Middle frontal gyrus (tissue), 1 donor: ENCODE results near the gene CEACAM16.

Source experiments
- DNase-seq: peaks from one replicate; pipeline ENCODE4 v3.0.0-alpha.2; 2015; ENCODE audit warnings: low spot score; ENCODE audit errors: extremely low spot score

The CEACAM16 gene

GRCh38 chr19:44745887-44746600, 47.1 kb downstream of the CEACAM16 start:
- no peak for DNase-seq

GRCh38 chr19:44746616-44746945, 47.6 kb downstream of the CEACAM16 start:
- DNase-seq: no peak

- no peak for DNase-seq
Observed at GRCh38 chr19:44746946-44747738, 48.2 kb downstream of the CEACAM16 start.

- no peak for DNase-seq
Observed at GRCh38 chr19:44747739-44748425, 48.9 kb downstream of the CEACAM16 start.

GRCh38 chr19:44748426-44749254, 49.7 kb downstream of the CEACAM16 start, which contains the start of gene BCL3:
Gene BCL3, plus strand, starts transcription at chr19:44748708. Its CDS starts 83 bp downstream, at chr19:44748791.
- DNase-seq: no peak

- DNase-seq: no peak
Observed at GRCh38 chr19:44749292-44749691, 50.3 kb downstream of the CEACAM16 start.

- no peak for DNase-seq
Observed at GRCh38 chr19:44749994-44750393, 51.0 kb downstream of the CEACAM16 start.

DNA sequence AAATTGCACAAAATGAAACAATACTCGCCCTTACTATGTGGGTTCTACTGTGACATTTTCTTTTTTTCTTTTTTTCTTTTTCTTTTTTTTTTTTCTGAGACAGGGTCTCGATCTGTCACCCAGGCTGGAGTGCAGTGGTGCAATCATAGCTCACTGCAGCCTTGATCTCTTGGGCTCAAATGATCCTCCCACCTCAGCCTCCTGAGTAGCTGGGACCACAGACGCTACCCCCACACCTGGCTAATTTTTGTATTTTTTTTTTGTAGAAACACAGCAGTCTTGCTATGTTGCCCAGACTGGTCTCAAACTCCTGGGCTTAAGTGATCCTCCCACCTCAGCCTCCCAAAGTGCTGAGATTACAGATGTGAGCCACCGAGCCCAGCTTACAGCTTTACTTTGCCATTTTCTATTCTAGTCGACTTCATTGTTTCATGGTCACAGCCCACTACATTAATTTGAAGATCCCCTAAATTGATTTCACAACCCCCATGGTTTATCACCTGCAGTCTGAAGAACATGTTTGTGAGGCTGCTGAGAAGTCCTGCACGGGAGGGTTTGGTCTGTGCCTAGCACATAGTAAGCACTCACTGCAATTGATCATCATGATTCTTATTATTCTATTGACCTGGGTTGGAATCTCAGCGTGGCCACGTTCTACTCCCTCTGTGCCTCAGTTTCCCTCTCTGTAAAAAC, 53.3 kb downstream of the CEACAM16 start:
- DNase-seq: no peak

DNA sequence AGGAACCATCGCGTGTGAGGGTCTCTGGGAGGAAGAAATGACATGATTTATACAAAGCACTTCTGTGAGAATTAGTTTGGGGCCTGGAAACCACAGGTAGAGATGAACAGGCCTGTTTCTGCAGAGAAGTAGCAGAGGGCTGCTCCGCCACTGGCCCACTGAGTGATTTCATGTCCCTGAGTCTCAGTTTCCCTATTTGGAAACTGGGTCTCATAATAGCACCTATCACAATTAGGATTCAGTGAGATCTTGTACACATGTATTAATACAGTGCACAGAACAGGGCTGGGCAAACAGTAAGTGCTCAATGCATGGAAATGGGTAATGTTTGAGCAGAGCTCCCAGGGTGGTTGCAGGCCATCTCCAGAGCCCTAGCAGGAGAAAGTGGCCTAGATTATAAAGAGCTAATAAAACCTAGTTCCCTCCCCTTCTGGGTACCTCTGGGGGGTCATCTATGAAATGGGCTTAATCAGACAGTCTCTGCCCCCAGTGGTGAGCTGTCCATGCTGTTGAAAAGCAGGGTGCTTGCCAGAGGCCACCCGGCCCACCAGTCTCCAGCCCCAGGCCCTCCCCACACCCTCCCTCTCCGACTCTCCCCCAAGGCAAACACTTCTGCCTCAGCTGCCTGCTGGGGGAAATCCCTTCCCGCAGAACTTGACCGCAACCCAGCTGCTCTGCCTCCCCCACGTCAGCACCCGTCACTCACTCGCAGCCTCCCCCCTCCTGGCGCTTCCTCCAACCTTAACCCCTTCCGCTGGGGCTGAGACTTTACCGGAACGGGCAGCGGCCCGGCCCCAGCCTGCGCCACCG, 54.1 kb downstream of the CEACAM16 start:
- no peak for DNase-seq

GRCh38 chr19:44753626-44753931, 54.6 kb downstream of the CEACAM16 start:
- no peak for DNase-seq

DNA sequence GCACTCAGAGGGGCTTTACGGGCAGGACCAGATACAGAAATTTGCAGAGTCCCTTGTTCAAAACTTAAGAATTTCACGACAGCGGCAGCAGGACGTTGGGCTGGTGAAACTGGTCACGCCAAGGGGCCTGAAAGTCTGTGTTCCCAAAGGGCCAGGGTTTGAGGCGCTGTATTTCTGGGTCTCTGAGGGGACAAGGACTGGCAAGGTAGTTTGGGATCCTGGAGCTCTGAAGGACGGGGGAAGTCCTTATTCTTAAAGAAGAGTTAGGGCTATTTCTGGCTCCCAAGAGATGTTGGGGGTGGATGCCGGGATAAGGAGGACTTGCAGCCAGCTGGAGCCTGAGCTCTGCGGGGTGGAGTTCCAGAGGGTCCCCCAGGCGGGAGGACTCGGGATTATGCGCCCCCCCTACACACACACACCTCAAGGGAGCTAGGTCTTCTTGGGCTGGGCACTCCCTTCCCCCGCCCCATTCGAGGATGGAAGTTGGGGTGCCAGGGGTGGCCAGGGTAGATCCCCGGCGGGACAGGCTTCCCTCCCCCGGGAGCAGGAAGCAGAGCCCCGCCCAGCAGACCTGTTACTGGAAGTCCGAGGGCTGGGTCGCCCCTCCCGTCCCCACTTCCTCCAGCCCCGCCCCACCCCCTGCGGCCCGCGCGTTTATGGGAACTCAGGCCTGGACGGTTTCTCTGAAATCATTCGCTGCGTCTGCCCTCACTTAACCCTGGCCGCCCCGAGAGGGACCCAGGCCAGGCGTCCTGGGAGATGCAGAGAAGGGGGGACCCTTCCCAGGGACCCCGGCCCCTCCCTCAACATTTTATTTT, 55.2 kb downstream of the CEACAM16 start:
- no peak for DNase-seq

DNA sequence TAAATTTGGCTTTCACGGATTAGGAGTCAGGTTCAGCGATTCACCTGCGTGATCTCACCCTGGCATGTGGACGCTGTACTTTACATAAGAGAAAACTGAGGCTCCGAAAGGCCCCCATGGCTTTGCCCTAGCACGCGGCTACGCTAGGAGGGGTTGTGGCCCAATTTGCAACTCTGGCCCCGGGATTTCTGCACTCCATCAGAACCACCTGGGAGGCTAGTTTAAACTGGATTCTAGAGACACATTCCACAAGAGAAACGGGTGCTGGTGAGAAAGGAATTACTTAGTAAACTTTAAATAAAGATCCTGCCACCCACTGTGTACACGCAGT, 55.8 kb downstream of the CEACAM16 start:
- DNase-seq: no peak

DNA sequence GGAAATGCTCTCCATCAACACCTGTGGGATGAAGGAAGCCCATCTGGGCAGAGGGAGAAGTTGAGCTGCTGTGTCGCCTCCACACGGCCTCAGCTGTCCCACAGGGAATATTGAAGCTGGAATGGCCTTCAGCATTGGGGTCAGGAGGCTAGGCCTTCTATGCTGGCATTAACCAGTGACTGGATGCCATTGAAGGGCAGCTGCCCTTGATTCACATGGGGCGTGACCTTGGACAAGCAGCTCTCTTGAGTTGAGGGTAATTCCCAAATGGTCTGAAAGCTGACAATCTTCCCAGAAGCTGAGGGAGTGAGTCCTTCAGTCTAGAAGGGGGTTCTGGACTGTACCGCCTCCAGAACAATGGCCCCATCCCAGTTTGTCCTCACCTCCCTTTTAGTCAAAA, 56.3 kb downstream of the CEACAM16 start:
- no peak for DNase-seq

DNA sequence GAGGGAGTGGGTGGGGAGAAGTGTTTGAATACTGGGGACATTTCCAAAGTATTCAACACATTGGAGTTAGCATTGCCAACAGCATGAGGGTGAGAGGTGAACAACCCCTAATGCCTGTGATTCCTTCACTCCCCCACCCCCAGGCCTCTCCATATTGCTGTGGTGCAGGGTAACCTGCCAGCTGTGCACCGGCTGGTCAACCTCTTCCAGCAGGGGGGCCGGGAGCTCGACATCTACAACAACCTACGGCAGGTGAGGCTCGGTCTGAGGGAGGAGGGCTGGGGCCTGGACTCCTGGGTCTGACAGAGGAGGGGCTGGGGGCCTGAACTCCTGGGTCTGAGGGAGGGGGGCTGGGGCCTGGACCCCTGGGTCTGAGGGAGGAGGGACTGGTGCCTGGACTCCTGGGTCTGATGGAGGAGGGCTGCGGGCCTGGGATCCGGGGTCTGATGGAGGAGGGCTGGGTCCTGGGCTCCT, 57.2 kb downstream of the CEACAM16 start:
- DNase-seq: no peak

DNA sequence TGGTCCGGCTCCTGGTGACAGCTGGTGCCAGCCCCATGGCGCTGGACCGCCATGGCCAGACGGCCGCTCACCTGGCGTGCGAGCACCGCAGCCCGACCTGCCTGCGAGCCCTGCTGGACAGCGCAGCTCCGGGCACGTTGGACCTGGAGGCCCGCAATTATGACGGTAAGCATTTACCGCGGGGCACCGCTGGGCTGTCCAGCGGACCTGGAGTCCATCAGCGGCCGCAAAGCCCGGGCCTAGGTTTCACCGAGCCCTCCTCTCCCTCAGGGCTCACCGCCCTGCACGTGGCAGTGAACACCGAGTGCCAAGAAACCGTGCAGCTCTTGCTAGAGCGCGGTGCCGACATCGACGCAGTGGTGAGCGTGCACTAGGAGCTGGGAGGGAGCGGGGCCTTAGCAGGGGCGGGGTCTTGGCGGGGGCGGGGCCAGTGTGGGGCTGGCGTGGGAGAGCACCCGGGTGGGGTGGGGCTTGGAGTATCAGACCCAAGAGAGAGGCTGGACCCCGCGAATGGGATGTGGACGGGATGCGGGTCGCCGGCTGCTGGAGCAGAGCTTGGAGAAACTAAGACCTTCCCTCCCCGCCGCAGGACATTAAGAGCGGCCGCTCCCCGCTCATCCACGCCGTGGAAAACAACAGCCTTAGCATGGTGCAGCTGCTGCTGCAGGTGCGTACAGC, 58.2 kb downstream of the CEACAM16 start:
- peak; percentile 4 for DNase-seq

DNA sequence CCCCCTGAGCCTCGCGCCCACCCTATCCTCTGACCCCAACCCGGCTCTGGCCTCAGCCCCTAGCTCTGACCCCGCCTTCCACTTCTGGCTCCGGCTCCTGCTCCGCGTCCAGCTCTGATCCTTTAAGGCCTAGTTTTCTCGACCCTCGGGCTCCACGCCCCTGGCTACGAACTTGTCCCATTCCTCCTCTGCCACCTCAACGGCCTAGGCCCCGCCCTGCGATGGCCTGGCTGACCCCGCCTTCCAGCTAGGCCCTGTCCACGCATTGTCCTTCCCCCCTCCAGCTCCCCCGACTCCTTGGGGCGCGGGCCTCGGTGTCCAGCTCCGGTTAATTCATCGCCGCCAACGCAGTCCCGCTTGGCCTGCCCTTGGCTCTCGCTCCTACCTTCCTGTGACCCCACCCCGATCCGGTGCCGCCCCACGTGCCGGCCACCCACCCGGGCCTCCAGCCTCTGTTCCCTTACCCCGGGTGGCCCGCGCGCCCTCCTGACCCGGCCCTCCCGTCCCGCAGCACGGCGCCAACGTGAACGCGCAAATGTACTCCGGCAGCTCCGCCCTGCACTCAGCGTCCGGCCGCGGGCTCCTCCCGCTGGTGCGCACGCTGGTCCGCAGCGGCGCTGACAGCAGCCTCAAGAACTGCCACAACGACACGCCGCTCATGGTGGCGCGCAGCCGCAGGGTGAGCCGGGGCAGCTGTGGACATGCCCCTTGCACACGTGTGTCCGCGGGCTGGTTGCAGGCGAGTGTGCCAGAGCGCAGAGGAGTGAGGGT, 59.0 kb downstream of the CEACAM16 start:
- peak; percentile 14 for DNase-seq

GRCh38 chr19:44758596-44758995, 59.6 kb downstream of the CEACAM16 start:
- no peak for DNase-seq
